GM12878 (cell line): Measurements from ENCODE around the gene ACAP2. TPM values are rescaled to one million over a fixed set of nuclear protein-coding genes. Genes with fewer than 3 reads are reported as not detected.

Source experiments
- ATAC-seq: fragments of 200-7000 bp; cut with Tn5 transposase; 3 replicates; pipeline ENCODE4 v1.9.1; 2020; ENCODE audit warnings: mild to moderate bottlenecking, moderate library complexity
- BruUV-seq: library from RNA; stranded (reverse); fragments of 400-500 nt; replicated peaks from 2 replicates; lab custom pipeline; 2021; lab: Mats Ljungman, UMichigan
- CTCF ChIA-PET: fragments of 300-600 bp; sonication (Branson Sonifier 250); formaldehyde crosslinking; extraction: SDS; loops from one replicate; lab custom pipeline; 2021; ENCODE audit warnings: inconsistent platforms; lab: Yijun Ruan, JAX
- POLR2A ChIA-PET: fragments of 350-600 bp; formaldehyde crosslinking; extraction: SDS; loops from one replicate; lab custom pipeline; 2021; ENCODE audit warnings: inconsistent platforms; lab: Charles Lee
- RAD21 ChIA-PET: fragments of 300-600 bp; sonication (Branson Sonifier 250); formaldehyde crosslinking; loops from one replicate; lab custom pipeline; 2023; ENCODE audit warnings: antibody characterized with exemption; ENCODE audit not compliant: unreplicated experiment; lab: Charles Lee
- SMC1A ChIA-PET: fragments of 300-600 bp; sonication (Branson Sonifier 250); formaldehyde crosslinking; loops from one replicate; lab custom pipeline; 2023; ENCODE audit not compliant: unreplicated experiment, uncharacterized antibody; lab: Charles Lee
- DNase-seq: peaks from one replicate; pipeline ENCODE4 v3.0.0-alpha.2; 2011; ENCODE audit warnings: low read depth, low spot score
- FAIRE-seq: peaks from 3 replicates; lab custom pipeline; 2011; peaks lifted over from hg19 to GRCh38; lab: Jason Lieb, UNC
- H2AFZ ChIP-seq: 2 replicates; pipeline ENCODE4 v1.6.0; 2011; ENCODE audit warnings: low read depth, low read length, control low read depth; ENCODE audit not compliant: control insufficient read depth
- H3K27ac ChIP-seq: 2 replicates; pipeline ENCODE4 v1.5.1; 2011; ENCODE audit warnings: control low read depth; ENCODE audit not compliant: control insufficient read depth, insufficient read depth
- H3K27me3 ChIP-seq, 2 experiments: replicated peaks in 1 of 2; 2 replicates each; pipeline versions ENCODE4 v1.6.0 to v1.6.1; 2011; ENCODE audit warnings: low read length in 1 of 2; ENCODE audit not compliant: control insufficient read depth in 2 of 2, insufficient read depth in 2 of 2
- H3K36me3 ChIP-seq, 2 experiments: 2 replicates each; pipeline ENCODE4 v1.5.1; 2011; ENCODE audit warnings: low read length in 1 of 2; ENCODE audit not compliant: control insufficient read depth in 2 of 2, insufficient read depth in 2 of 2
- H3K4me1 ChIP-seq: 2 replicates; pipeline ENCODE4 v1.6.1; 2011; ENCODE audit warnings: mild to moderate bottlenecking, low read length, moderate library complexity, mixed read lengths; ENCODE audit not compliant: control insufficient read depth, insufficient read depth
- H3K4me2 ChIP-seq: 2 replicates; pipeline ENCODE4 v1.6.0; 2011; ENCODE audit warnings: control low read depth; ENCODE audit not compliant: control insufficient read depth, insufficient read depth
- H3K4me3 ChIP-seq: fragments of 200-600 bp; sonication (generic); 2 replicates; pipeline ENCODE4 v1.5.1; 2016
- H3K79me2 ChIP-seq: 2 replicates; pipeline ENCODE4 v1.6.0; 2011; ENCODE audit warnings: low read length; ENCODE audit not compliant: control insufficient read depth, insufficient read depth
- H3K9ac ChIP-seq: 2 replicates; pipeline ENCODE4 v1.8.0; 2011; ENCODE audit warnings: low read length, control low read depth, mixed read lengths; ENCODE audit not compliant: control insufficient read depth, insufficient read depth
- H3K9me3 ChIP-seq: replicated peaks from 3 replicates; pipeline ENCODE4 v1.5.1; 2011; ENCODE audit warnings: mild to moderate bottlenecking, low read length; ENCODE audit not compliant: control insufficient read depth, insufficient read depth
- H4K20me1 ChIP-seq: 2 replicates; pipeline ENCODE4 v1.6.0; 2011; ENCODE audit not compliant: control insufficient read depth, insufficient read depth
- CBFB ChIP-seq: IDR thresholded peaks from 2 replicates; pipeline ENCODE4 v1.6.1; 2016; ENCODE audit warnings: antibody characterized with exemption, low read depth
- HCFC1 ChIP-seq: fragments of 150-350 bp; IDR thresholded peaks from 2 replicates; pipeline ENCODE4 v1.6.1; 2014; ENCODE audit warnings: low read length
- MYC ChIP-seq: IDR thresholded peaks from 2 replicates; pipeline ENCODE4 v1.6.1; 2011; ENCODE audit warnings: mild to moderate bottlenecking, low read length, moderate library complexity, inconsistent platforms; ENCODE audit not compliant: insufficient read depth, insufficient replicate concordance, insufficient read length, severe bottlenecking
- NRF1 ChIP-seq: conservative IDR thresholded peaks from 2 replicates; pipeline ENCODE4 v1.6.1; 2011; ENCODE audit warnings: mild to moderate bottlenecking, low read depth, low read length, improper control_type of control experiment
- PML ChIP-seq: IDR thresholded peaks from 2 replicates; pipeline ENCODE4 v1.6.1; 2012; ENCODE audit warnings: low read length, inconsistent platforms
- RAD51 ChIP-seq: fragments of 450-650 bp; IDR thresholded peaks from 2 replicates; pipeline ENCODE4 v1.6.1; 2016; ENCODE audit warnings: moderate library complexity, mild to moderate bottlenecking, inconsistent platforms
- SMAD1 ChIP-seq: fragments of 450-650 bp; IDR thresholded peaks from 2 replicates; pipeline ENCODE4 v1.6.1; 2018; ENCODE audit warnings: mild to moderate bottlenecking, low read depth; ENCODE audit not compliant: partially characterized antibody
- TAF1 ChIP-seq: IDR thresholded peaks from 2 replicates; pipeline ENCODE4 v1.6.1; 2011; ENCODE audit warnings: mild to moderate bottlenecking, low read depth, low read length, borderline replicate concordance
- YY1 ChIP-seq: IDR thresholded peaks from 2 replicates; pipeline ENCODE4 v1.6.1; 2011; ENCODE audit warnings: low read depth, mild to moderate bottlenecking, low read length
- ZNF384 ChIP-seq: IDR thresholded peaks from 2 replicates; pipeline ENCODE4 v1.6.1; 2012; ENCODE audit warnings: low read depth, mild to moderate bottlenecking, low read length, improper control_type of control experiment, borderline replicate concordance
- WGBS: methylation state at CpG from one replicate; pipeline ENCODE4 v1.1.6; 2016; ENCODE audit warnings: low lambda C conversion rate; ENCODE audit not compliant: insufficient replicate concordance, insufficient coverage; ENCODE audit errors: missing lambda C conversion rate; 5-methylcytosine and 5-hydroxymethylcytosine counted together
- in situ Hi-C: fragments of 300-500 bp; cut with MboI; formaldehyde crosslinking; loops from 9 replicates; pipeline ENCODE4 v1.14.3; 2018; ENCODE audit warnings: mixed read lengths
- intact Hi-C: fragments of 100-400 bp; cut with micrococcal nuclease; formaldehyde crosslinking; loops from one replicate; pipeline ENCODE4 v1.14.2; 2022; ENCODE audit not compliant: unreplicated experiment
- polyA plus RNA-seq, 11 experiments: library from polyadenylated mRNA; depleted of rRNA in 4 of 11; unstranded in 6 of 11; stranded (reverse) in 5 of 11; fragments of >200 nt; fragmentation: Nextera tagmentation in 4 of 11; fragmentation: Illumina TruSeq in 1 of 11; extraction: Ambion mirVana in 4 of 11; extraction: Trizol in 1 of 11; gene quantifications; 1 replicate in 1 of 11; 2 replicates in 10 of 11; pipeline versions ENCODE4 v1.2.1 to v1.2.3, GENCODE V29; 2011 to 2016; ENCODE audit warnings: inconsistent platforms in 2 of 11, missing spikeins in 2 of 11, low read depth in 1 of 11
- total RNA-seq, 4 experiments: library from RNA; depleted of rRNA in 3 of 4; stranded (reverse); fragments of >200 nt in 3 of 4; fragmentation: Illumina TruSeq in 1 of 4; extraction: Trizol in 1 of 4; gene quantifications; 2 replicates each; pipeline versions ENCODE4 v1.2.1 to v1.2.3, GENCODE V29; 2013 to 2021

ACAP2 gene
- total and polyA plus RNA-seq, 10 of the 15 experiments (the other 5 are each of a cell fraction or from before 2014, with no cell fraction given) = 7.1 to 53.8 (median 35.7) TPM

DNA sequence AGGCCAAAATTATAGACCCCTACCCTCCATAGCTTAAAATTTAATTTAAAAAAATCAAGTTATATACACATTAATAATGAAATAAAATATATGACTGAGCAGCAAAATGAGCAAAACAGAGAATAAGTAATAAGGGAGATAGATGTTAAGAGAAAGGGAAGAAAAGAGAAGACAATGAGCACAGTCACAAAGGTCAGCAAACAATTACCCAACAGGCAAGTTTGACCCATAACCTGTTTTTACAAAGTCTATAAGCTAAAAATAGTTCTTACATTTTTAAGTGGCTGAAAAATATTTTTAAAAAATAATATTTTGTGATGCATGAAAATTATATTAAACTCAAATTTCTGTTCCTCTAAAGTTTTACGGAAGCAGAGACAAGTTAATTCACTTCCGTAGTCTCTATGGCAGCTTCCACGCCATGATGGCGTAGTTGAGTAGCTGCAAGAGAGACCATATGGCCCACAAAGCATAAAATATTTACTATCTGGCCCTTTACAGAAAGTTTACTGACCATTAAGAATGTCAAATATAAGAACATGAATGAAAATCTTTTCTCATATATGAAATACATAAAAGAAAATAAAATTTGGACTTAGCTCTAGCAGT, 47.5 kb downstream of the ACAP2 start:
- Histone ChIP-seq H3K27me3 (no peaks in the 10 kb centered on the region), H3K36me3 (0 out of 4 replicates have a peak, but pooled peaks cover 0 to 2% of the 10 kb centered on the region in 2 experiments), H3K27ac (peak overlapping the region; percentile 76), H3K9ac (no peak overlapping the region; the same call in 1 of the 2 replicates), H2AFZ (no peak overlapping the region), H3K4me1 (peaks cover 27% of the 10 kb centered on the region), H3K9me3 (no peaks in the 10 kb centered on the region), H3K79me2 (peaks cover 61% of the 10 kb centered on the region), H4K20me1 (no peaks in the 10 kb centered on the region), H3K4me2 (peak overlapping the region; percentile 44; the same call in 1 of the 2 replicates), H3K4me3 (no peak overlapping the region)
- WGBS = 67% methylated on average over 4 of the region's 4 CpGs
- ChIA-PET SMC1A (interaction anchor here (0.8 to 7.7 kb wide), 12 partner anchors 9 to 207 kb away, joined by 3 to 63 read pairs (median 4); partner anchors contain the start of genes ACAP2 and XXYLT1), CTCF (interaction anchor here (0.7 to 2.3 kb wide), 4 partner anchors 29 to 104 kb away, joined by 3 to 9 read pairs (median 3); partner anchors contain the start of gene ACAP2), POLR2A (interaction anchor here (0.5 to 3.6 kb wide), 5 partner anchors 14 to 728 kb away, joined by 3 to 29 read pairs (median 3); partner anchors contain the start of genes ACAP2 and XXYLT1), RAD21 (interaction anchor here (1.1 to 5.0 kb wide), 4 partner anchors 13 to 147 kb away, joined by 3 to 39 read pairs (median 4); partner anchors contain the start of genes ACAP2 and PPP1R2)
- TF ChIP-seq YY1 = peak; percentile 65
- TF ChIP-seq HCFC1 = no peak
- no peak for TF ChIP-seq CBFB
- TF ChIP-seq PML = no peak
- no peak for TF ChIP-seq RAD51
- ATAC-seq (no peak), FAIRE-seq (no peak), DNase-seq (no peak)
- intact Hi-C loops = loop anchor here (2.0 kb wide), 1 partner anchor 47 kb away; the partner anchor contains the start of gene ACAP2
- BruUV-seq = no TSS peak
- in situ Hi-C loops = no loop called here

DNA sequence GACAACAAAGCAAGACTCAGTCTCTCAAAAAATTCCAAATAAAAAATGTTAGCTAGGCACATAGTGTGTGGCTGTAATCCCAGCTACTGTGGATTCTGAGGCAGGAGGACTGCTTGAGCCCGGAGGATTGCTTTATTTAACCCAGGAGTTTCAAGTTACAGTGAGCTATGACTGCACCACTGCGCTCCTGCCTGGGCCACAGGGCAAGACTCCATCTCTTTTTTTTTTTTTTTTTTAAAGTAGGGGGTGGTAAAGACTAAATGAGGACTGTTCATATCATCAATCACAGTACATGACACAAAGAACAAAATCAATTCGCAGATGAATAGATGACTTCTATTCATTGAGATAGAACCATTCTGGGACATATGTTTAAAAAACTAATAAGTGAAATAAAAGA, 48.1 kb downstream of the ACAP2 start:
- 38% methylated on average over 3 of the region's 3 CpGs for WGBS
- SMC1A ChIA-PET = interaction anchor here (0.7 to 7.7 kb wide), 13 partner anchors 9 to 419 kb away, joined by 3 to 63 read pairs (median 3); partner anchors contain the start of genes ACAP2, PPP1R2 and XXYLT1

More for the DNA sequence above, 48.1 kb downstream of the ACAP2 start:
- in situ Hi-C loops = no loop called here
- POLR2A ChIA-PET = interaction anchor here (0.6 to 3.6 kb wide), 4 partner anchors 13 to 123 kb away, joined by 3 to 29 read pairs (median 3); partner anchors contain the start of genes ACAP2 and XXYLT1
- Histone ChIP-seq H4K20me1 (no peaks in the 10 kb centered on the region), H3K4me2 (peak overlapping the region; percentile 92), H3K27me3 (no peaks in the 10 kb centered on the region)
- no peak for TF ChIP-seq MYC
- peak; percentile 62 for TF ChIP-seq ZNF384
- TF ChIP-seq SMAD1 = no peak
- TF ChIP-seq NRF1 = no peak
- 0 out of 2 replicates have a peak, but pooled peaks have one; percentile 33 for TF ChIP-seq TAF1
- TF ChIP-seq, all 136 proteins: peak for 2
- ChIA-PET RAD21 (interaction anchor here (1.1 to 5.0 kb wide), 4 partner anchors 41 to 148 kb away, joined by 3 to 39 read pairs (median 4); partner anchors contain the start of genes ACAP2, PPP1R2 and XXYLT1), CTCF (interaction anchor here (0.7 to 2.3 kb wide), 4 partner anchors 28 to 103 kb away, joined by 3 to 9 read pairs (median 3); partner anchors contain the start of gene ACAP2)
- H3K79me2 ChIP-seq = peaks cover 61% of the 10 kb centered on the region
- H3K4me1 ChIP-seq = peaks cover 27% of the 10 kb centered on the region
- 0 out of 4 replicates have a peak, but pooled peaks cover 0 to 2% of the 10 kb centered on the region in 2 experiments for H3K36me3 ChIP-seq
- H3K4me3 ChIP-seq = peak overlapping the region; percentile 42
- peak overlapping the region; percentile 60 for H3K9ac ChIP-seq
- FAIRE-seq (peak; percentile 23), ATAC-seq (peak; percentile 60), DNase-seq (no peak)
- no TSS peak for BruUV-seq
- peak overlapping the region; percentile 76 for H3K27ac ChIP-seq
- intact Hi-C loops = loop anchor here (2.0 kb wide), 1 partner anchor 48 kb away; the partner anchor contains the start of gene ACAP2
- H3K9me3 ChIP-seq = no peaks in the 10 kb centered on the region
- peak overlapping the region; percentile 50; the same call in 1 of the 2 replicates for H2AFZ ChIP-seq
